ENCODE results near the gene F3.

F3 gene

DNA sequence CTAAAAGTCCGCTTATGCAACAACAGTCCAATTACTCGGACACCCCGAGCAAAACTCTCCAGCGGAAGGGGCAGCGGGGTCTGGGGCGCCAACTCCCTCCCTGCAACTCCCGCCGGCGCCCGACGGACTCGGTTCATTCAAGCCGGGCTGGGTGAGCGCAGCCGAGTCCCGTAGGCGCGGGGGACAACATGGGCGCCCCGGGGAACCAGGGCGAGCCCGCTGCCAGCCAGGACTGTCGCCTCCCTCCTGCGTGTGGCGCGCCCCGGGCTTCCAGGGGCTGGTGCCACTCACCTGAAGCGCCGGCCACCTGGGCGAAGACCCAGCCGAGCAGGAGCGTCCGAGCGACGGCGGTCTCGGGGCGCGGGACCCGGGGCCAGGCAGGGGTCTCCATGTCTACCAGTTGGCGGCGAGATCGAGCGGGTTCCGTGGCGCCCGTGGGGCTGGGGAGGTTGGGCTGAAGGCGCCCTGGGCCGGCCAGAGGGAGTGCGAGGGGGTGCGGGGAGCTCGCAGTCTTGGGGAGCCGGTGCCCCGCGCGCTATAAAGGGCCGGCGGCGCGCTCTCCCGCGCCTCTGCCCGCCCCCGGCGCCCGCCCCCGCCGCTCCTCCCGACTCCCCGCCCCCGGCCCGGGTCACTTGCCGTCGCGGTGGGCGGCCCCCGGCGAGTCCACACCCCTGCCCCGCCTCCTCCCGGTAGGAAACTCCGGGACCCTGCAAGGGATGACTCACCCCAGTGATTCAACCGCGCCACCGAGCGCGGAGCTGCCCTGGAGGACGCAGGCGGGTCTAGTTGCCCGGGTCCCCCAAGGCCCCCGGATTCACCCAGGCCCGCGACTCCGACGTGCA, at the start of gene F3:
Gene F3, minus strand, starts transcription at position 514 of the 842 bp plus-strand sequence. Its CDS starts 123 bp downstream, at position 391.
- no peak for DNase-seq (ENCODE audit: extremely low read depth, low read depth)
- H3K4me3 ChIP-seq (replicated peaks; ENCODE audit: low read depth, low read length) = peak within 1 kb of the TSS; percentile 80
- TF ChIP-seq, protein P1, sequence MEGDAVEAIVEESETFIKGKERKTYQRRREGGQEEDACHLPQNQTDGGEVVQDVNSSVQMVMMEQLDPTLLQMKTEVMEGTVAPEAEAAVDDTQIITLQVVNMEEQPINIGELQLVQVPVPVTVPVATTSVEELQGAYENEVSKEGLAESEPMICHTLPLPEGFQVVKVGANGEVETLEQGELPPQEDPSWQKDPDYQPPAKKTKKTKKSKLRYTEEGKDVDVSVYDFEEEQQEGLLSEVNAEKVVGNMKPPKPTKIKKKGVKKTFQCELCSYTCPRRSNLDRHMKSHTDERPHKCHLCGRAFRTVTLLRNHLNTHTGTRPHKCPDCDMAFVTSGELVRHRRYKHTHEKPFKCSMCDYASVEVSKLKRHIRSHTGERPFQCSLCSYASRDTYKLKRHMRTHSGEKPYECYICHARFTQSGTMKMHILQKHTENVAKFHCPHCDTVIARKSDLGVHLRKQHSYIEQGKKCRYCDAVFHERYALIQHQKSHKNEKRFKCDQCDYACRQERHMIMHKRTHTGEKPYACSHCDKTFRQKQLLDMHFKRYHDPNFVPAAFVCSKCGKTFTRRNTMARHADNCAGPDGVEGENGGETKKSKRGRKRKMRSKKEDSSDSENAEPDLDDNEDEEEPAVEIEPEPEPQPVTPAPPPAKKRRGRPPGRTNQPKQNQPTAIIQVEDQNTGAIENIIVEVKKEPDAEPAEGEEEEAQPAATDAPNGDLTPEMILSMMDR (IDR thresholded peaks at IDR 0.05; ENCODE audit: low read depth, low read length, missing control alignments) = no peak

DNA sequence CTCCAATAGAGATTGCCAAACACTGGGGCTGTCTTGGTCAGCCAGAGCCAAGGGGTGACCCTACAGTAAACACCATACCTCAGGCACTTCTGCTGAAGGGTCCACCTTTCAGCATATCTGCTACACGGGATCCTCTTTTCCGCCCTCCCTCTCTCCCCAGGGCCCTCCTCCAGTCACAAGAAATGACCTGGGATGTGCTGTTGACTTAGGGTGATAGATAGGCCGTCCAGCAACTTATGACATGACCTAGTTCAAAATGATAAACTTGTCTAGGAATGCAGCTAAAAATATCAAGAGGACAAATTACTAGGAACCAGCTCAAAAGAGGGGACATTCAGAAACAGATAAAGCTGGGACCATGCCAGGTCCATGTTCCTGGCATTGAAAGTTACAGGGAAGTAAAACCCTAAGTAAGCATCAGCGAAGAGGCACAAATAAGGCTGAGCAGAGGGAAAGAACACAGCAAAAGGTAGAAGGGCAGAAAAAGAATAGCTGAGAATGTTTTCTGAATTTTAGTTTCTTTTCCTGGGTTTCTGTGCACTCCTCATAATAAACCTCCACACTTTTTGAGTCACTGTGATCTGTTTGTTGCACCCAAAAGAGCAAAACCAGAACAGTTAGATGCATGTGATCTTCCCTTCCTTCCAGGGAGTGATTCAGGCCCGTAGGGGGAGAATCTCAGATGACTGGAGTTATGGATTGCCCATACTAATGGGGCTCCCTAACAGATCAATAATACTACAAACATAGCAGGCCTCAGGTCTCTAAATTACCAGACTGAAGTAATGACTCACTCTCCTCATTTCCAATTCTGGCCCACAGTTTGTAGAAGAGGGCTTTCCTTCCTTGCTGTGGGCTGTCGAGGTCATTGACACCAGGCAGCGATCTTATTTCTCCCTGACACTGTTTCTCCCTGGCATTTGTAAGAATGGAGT, 48.9 kb upstream of the F3 start:
- TF ChIP-seq, protein P1 (IDR thresholded peaks at IDR 0.05; ENCODE audit: low read depth, low read length, missing control alignments) = no peak
- H3K4me3 ChIP-seq (replicated peaks; ENCODE audit: low read depth, low read length) = no peak overlapping the region
- no peak for DNase-seq (ENCODE audit: extremely low read depth, low read depth)

DNA sequence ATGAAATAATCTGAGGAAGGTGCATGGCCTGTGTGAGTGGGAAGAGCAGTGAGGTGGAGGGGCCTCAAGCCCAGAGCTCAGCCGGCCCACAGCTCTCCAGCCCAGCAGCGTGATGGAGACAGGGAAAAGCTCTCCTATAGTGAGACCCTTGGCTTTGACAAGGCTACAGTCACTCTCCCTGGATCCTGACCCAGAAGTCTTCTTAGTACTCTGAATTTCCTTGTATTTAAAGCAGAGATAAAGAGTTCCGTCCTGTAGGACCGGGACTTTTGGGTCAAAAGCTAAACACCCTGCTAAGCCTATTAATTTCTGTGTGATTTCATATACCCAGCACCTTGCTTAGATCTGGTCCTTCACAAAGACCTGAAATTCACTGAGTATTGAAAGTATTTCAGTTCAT, 48.2 kb upstream of the F3 start:
- no peak overlapping the region for H3K4me3 ChIP-seq (replicated peaks; ENCODE audit: low read depth, low read length)
- TF ChIP-seq, protein P1 (IDR thresholded peaks at IDR 0.05; ENCODE audit: low read depth, low read length, missing control alignments) = no peak
- DNase-seq (ENCODE audit: extremely low read depth, low read depth) = no peak

DNA sequence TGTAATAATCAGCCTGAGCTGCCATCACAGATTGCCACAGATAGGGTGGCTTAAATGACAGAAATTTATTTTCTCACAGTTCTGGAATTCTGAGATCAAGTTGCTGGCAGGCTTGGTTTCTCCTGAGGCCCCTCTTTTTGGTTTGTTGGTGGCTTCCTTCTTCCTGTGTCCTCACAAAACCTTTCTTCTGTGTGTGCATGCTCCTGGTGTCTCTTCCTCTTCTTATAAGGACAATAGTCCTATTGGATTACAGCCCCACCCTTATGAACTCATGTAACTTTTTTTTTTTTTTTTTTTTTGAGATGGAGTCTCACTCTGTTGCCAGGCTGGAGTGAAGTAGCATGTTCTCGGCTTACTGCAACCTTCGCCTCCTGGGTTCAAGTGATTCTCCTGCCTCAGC, 41.0 kb upstream of the F3 start:
- TF ChIP-seq, protein P1 (IDR thresholded peaks at IDR 0.05; ENCODE audit: low read depth, low read length, missing control alignments) = no peak
- H3K4me3 ChIP-seq (replicated peaks; ENCODE audit: low read depth, low read length) = no peak overlapping the region
- DNase-seq (ENCODE audit: extremely low read depth, low read depth) = no peak

DNA sequence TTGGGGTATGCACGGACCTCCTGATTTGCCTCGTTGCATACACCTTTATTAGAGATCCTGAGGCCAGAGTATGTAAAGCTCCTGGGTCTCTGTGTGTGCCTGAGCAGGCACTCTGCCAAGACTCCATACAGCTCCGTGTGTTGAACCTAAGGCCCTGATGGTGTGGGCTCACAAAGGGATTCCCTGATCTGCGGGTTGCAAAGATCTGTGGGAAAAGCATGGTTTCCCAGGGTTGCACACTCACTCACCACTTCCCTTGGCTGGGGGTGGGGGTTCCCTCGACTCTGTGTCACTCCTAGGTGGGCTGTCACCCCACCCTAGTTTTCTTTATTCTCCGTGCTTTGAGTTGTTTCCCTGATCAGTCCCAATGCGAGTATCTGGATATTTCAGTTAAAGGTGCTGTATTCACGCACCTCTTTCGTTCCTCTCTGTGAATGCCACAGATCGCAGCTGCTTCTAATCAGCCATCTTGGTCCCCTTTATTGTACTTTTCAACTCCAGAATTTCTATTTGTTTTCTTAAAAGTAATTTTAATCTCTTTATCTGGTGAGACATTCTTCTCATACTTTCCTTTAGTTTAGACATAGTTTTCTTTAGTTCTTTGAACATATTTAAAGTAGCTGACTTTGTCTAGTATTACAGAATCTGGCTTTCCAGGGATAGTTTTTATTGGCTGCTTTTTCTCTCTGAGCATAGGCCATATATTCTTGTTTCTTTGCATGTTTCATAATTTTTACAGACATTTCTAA, 39.0 kb upstream of the F3 start:
- TF ChIP-seq, protein P1 (IDR thresholded peaks at IDR 0.05; ENCODE audit: low read depth, low read length, missing control alignments) = no peak
- no peak for DNase-seq (ENCODE audit: extremely low read depth, low read depth)
- no peak overlapping the region for H3K4me3 ChIP-seq (replicated peaks; ENCODE audit: low read depth, low read length)

DNA sequence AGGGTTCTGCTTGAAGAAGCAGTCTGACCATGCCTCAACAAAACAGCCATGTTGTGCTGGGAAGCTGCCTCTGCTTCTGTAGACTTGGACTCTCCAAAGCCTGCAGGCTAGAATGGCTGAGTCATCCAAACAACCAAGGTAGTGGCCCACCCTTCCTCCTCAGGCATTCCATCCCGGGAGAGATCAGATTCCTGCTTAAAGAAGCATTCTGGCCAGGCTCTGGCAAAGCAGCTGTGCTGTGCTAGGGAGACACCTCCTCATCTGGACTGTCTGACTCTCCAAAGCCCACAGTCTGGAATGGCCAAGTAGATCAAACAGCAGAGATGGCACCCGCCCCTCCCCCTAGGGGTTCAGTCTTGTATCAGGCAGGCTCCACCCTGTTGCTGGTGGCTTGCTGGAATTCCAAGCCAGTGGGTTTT, 38.3 kb upstream of the F3 start:
- peak; percentile 95 for DNase-seq (ENCODE audit: extremely low read depth, low read depth)
- no peak overlapping the region for H3K4me3 ChIP-seq (replicated peaks; ENCODE audit: low read depth, low read length)
- TF ChIP-seq, protein P1 (IDR thresholded peaks at IDR 0.05; ENCODE audit: low read depth, low read length, missing control alignments) = no peak
